Karpas-422 (cell line): ENCODE data around the gene DIP2B. TPM values are rescaled to one million over a fixed set of nuclear protein-coding genes. Genes with fewer than 3 reads are reported as not detected.

ENCODE experiments used
- DNase-seq: peaks from one replicate; pipeline ENCODE4 v3.0.0-alpha.2; 2015
- H2AFZ ChIP-seq: fragments of 200-600 bp; sonication (generic); 2 replicates; pipeline ENCODE4 v1.6.1; 2014; ENCODE audit warnings: antibody characterized with exemption, low read length, mixed read lengths
- H3K27ac ChIP-seq: fragments of 200-600 bp; sonication (generic); 2 replicates; pipeline ENCODE4 v1.5.1; 2014; ENCODE audit warnings: mild to moderate bottlenecking, low read length, moderate library complexity
- H3K27me3 ChIP-seq: fragments of 200-600 bp; sonication (generic); 2 replicates; pipeline ENCODE4 v1.6.1; 2014; ENCODE audit warnings: low read length, mixed read lengths
- H3K36me3 ChIP-seq: fragments of 200-600 bp; sonication (generic); 2 replicates; pipeline ENCODE4 v1.6.1; 2014; ENCODE audit warnings: low read length, mixed read lengths; ENCODE audit not compliant: insufficient read depth
- H3K4me1 ChIP-seq: fragments of 200-600 bp; sonication (generic); 2 replicates; pipeline ENCODE4 v1.6.1; 2014; ENCODE audit warnings: mild to moderate bottlenecking, low read length, mixed read lengths
- H3K4me2 ChIP-seq: fragments of 200-600 bp; sonication (generic); 2 replicates; pipeline ENCODE4 v1.6.1; 2014; ENCODE audit warnings: low read length, low read depth, mild to moderate bottlenecking; ENCODE audit not compliant: poor library complexity, severe bottlenecking
- H3K4me3 ChIP-seq: fragments of 200-600 bp; sonication (generic); 2 replicates; pipeline ENCODE4 v1.5.1; 2014; ENCODE audit warnings: mild to moderate bottlenecking, antibody characterized with exemption, low read length, mixed read lengths
- H3K79me2 ChIP-seq: fragments of 200-600 bp; sonication (generic); 2 replicates; pipeline ENCODE4 v1.6.1; 2014; ENCODE audit warnings: mild to moderate bottlenecking, low read length, mixed read lengths
- H3K9ac ChIP-seq: fragments of 200-600 bp; sonication (generic); 2 replicates; pipeline ENCODE4 v1.6.0; 2014; ENCODE audit warnings: low read length
- H3K9me2 ChIP-seq: fragments of 200-600 bp; sonication (generic), shearing (Covaris generic); replicated peaks from 2 replicates; pipeline ENCODE4 v1.6.0; 2014; ENCODE audit warnings: mild to moderate bottlenecking, low read length, moderate library complexity; ENCODE audit not compliant: insufficient read depth
- H3K9me3 ChIP-seq: fragments of 300-700, 200-600 bp; sonication (generic); 2 replicates; pipeline ENCODE4 v1.6.1; 2014; ENCODE audit warnings: low read length, mixed read lengths
- H4K20me1 ChIP-seq: fragments of 200-600 bp; sonication (generic); 2 replicates; pipeline ENCODE4 v1.6.1; 2014; ENCODE audit warnings: mild to moderate bottlenecking, antibody characterized with exemption, low read length, low read depth; ENCODE audit not compliant: insufficient read depth
- total RNA-seq: library from RNA; depleted of rRNA; stranded (reverse); fragments of >200 nt; shearing (Covaris generic); gene quantifications from 2 replicates; pipeline ENCODE4 v1.2.3, GENCODE V29; 2014; ENCODE audit warnings: low replicate concordance

The DIP2B gene
- total RNA-seq, 1 experiment from 2014 or later = 37.5 TPM

GRCh38 chr12:50728841-50729240, 224.1 kb downstream of the DIP2B start:
- Histone ChIP-seq H3K4me2 (no peak overlapping the region), H3K36me3 (peaks cover 35% of the 10 kb centered on the region), H3K27ac (no peak overlapping the region), H2AFZ (no peak overlapping the region), H3K9me2 (no peaks in the 10 kb centered on the region), H3K27me3 (no peaks in the 10 kb centered on the region), H3K4me1 (no peaks in the 10 kb centered on the region), H3K4me3 (no peak overlapping the region), H4K20me1 (no peaks in the 10 kb centered on the region), H3K79me2 (no peaks in the 10 kb centered on the region), H3K9ac (no peak overlapping the region), H3K9me3 (no peaks in the 10 kb centered on the region)
- no peak for DNase-seq

GRCh38 chr12:50732591-50732990, 227.8 kb downstream of the DIP2B start:
- H3K4me3 ChIP-seq = no peak overlapping the region
- H2AFZ ChIP-seq = no peak overlapping the region
- no peaks in the 10 kb centered on the region for H4K20me1 ChIP-seq
- no peak overlapping the region for H3K27ac ChIP-seq
- H3K79me2 ChIP-seq = no peaks in the 10 kb centered on the region
- no peaks in the 10 kb centered on the region for H3K9me2 ChIP-seq
- no peaks in the 10 kb centered on the region for H3K27me3 ChIP-seq
- no peaks in the 10 kb centered on the region for H3K9me3 ChIP-seq
- DNase-seq = no peak
- peaks cover 26% of the 10 kb centered on the region; the same call in 1 of the 2 replicates for H3K36me3 ChIP-seq
- no peak overlapping the region for H3K4me2 ChIP-seq
- H3K4me1 ChIP-seq = no peaks in the 10 kb centered on the region
- no peak overlapping the region for H3K9ac ChIP-seq

GRCh38 chr12:50733706-50734105, 228.9 kb downstream of the DIP2B start:
- Histone ChIP-seq H2AFZ (no peak overlapping the region), H3K4me3 (no peak overlapping the region), H3K4me1 (no peaks in the 10 kb centered on the region), H3K36me3 (peaks cover 16% of the 10 kb centered on the region; the same call in 1 of the 2 replicates), H3K27ac (no peak overlapping the region), H3K9me2 (no peaks in the 10 kb centered on the region), H4K20me1 (no peaks in the 10 kb centered on the region), H3K9ac (no peak overlapping the region), H3K27me3 (no peaks in the 10 kb centered on the region), H3K9me3 (no peaks in the 10 kb centered on the region), H3K79me2 (no peaks in the 10 kb centered on the region), H3K4me2 (no peak overlapping the region)
- DNase-seq = no peak

- H3K4me2 ChIP-seq = no peak overlapping the region
- no peak overlapping the region for H3K27ac ChIP-seq
- no peak overlapping the region for H3K4me3 ChIP-seq
- peaks cover 16% of the 10 kb centered on the region; the same call in 1 of the 2 replicates for H3K36me3 ChIP-seq
- no peak overlapping the region for H2AFZ ChIP-seq
- H3K27me3 ChIP-seq = no peaks in the 10 kb centered on the region
- H3K9ac ChIP-seq = no peak overlapping the region
- no peaks in the 10 kb centered on the region for H3K79me2 ChIP-seq
- no peaks in the 10 kb centered on the region for H3K4me1 ChIP-seq
- DNase-seq = peak; percentile 77
- no peaks in the 10 kb centered on the region for H4K20me1 ChIP-seq
- no peaks in the 10 kb centered on the region for H3K9me3 ChIP-seq
- no peaks in the 10 kb centered on the region for H3K9me2 ChIP-seq
Measured at GRCh38 chr12:50734409-50735263, 229.9 kb downstream of the DIP2B start.

- Histone ChIP-seq H2AFZ (no peak overlapping the region), H3K4me1 (no peaks in the 10 kb centered on the region), H3K9ac (no peak overlapping the region), H3K4me2 (no peak overlapping the region), H3K9me3 (no peaks in the 10 kb centered on the region), H4K20me1 (no peaks in the 10 kb centered on the region), H3K36me3 (peaks cover 8% of the 10 kb centered on the region; the same call in 1 of the 2 replicates), H3K79me2 (no peaks in the 10 kb centered on the region), H3K27ac (no peak overlapping the region), H3K27me3 (no peaks in the 10 kb centered on the region), H3K4me3 (no peak overlapping the region), H3K9me2 (no peaks in the 10 kb centered on the region)
- no peak for DNase-seq
Measured at GRCh38 chr12:50739611-50740010, 234.8 kb downstream of the DIP2B start.

GRCh38 chr12:50740307-50740706, 235.5 kb downstream of the DIP2B start:
- H2AFZ ChIP-seq = no peak overlapping the region
- H3K36me3 ChIP-seq = peaks cover 12% of the 10 kb centered on the region; the same call in 1 of the 2 replicates
- H3K4me2 ChIP-seq = no peak overlapping the region
- H4K20me1 ChIP-seq = no peaks in the 10 kb centered on the region
- no peak for DNase-seq
- no peaks in the 10 kb centered on the region for H3K79me2 ChIP-seq
- no peaks in the 10 kb centered on the region for H3K9me2 ChIP-seq
- no peaks in the 10 kb centered on the region for H3K9me3 ChIP-seq
- H3K27ac ChIP-seq = no peak overlapping the region
- no peak overlapping the region for H3K4me3 ChIP-seq
- H3K27me3 ChIP-seq = no peaks in the 10 kb centered on the region
- peaks cover 4% of the 10 kb centered on the region; the same call in 1 of the 2 replicates for H3K4me1 ChIP-seq
- no peak overlapping the region for H3K9ac ChIP-seq

- Histone ChIP-seq H2AFZ (no peak overlapping the region), H3K4me3 (no peak overlapping the region), H3K4me1 (peaks cover 6% of the 10 kb centered on the region; the same call in 1 of the 2 replicates), H3K4me2 (no peak overlapping the region), H3K27me3 (no peaks in the 10 kb centered on the region), H3K27ac (no peak overlapping the region), H4K20me1 (no peaks in the 10 kb centered on the region), H3K9me2 (no peaks in the 10 kb centered on the region), H3K9me3 (no peaks in the 10 kb centered on the region), H3K79me2 (no peaks in the 10 kb centered on the region), H3K36me3 (peaks cover 21% of the 10 kb centered on the region), H3K9ac (no peak overlapping the region)
- DNase-seq = no peak
Measured at GRCh38 chr12:50742776-50743175, 238.0 kb downstream of the DIP2B start.

GRCh38 chr12:50745861-50746260, 241.1 kb downstream of the DIP2B start:
- no peaks in the 10 kb centered on the region for H3K9me3 ChIP-seq
- H3K9ac ChIP-seq = no peak overlapping the region
- no peaks in the 10 kb centered on the region for H3K9me2 ChIP-seq
- no peak overlapping the region for H3K4me3 ChIP-seq
- no peaks in the 10 kb centered on the region for H4K20me1 ChIP-seq
- H3K4me1 ChIP-seq = peaks cover 6% of the 10 kb centered on the region; the same call in 1 of the 2 replicates
- no peak for DNase-seq
- H3K79me2 ChIP-seq = no peaks in the 10 kb centered on the region
- peaks cover 13% of the 10 kb centered on the region for H3K36me3 ChIP-seq
- H2AFZ ChIP-seq = no peak overlapping the region
- no peak overlapping the region for H3K4me2 ChIP-seq
- no peak overlapping the region for H3K27ac ChIP-seq
- H3K27me3 ChIP-seq = no peaks in the 10 kb centered on the region
